Measurements from ENCODE around the gene PRSS56.

Gene PRSS56

GRCh38 chr2:232488721-232489300 lies 31.4 kb upstream of the PRSS56 start:
- no peak overlapping the region for H3K27ac ChIP-seq (ENCODE audit: low read length)
- H3K9me3 ChIP-seq (ENCODE audit: control insufficient read depth in 1 of 2, low read length in 2 of 2) = no peaks in the 10 kb centered on the region
- peaks cover 15% of the 10 kb centered on the region for H3K27me3 ChIP-seq (ENCODE audit: low read depth, low read length)
- H3K4me3 ChIP-seq (ENCODE audit: low read depth in 1 of 2, low read length in 2 of 2) = no peak overlapping the region
- H3K4me1 ChIP-seq (ENCODE audit: control insufficient read depth in 1 of 2, insufficient read depth in 2 of 2, low read length in 2 of 2) = peaks cover 0 to 19% of the 10 kb centered on the region in 2 donors
- no peaks in the 10 kb centered on the region for H3K36me3 ChIP-seq (ENCODE audit: control insufficient read depth in 1 of 2, insufficient read depth in 2 of 2, low read length in 2 of 2)

- H3K36me3 ChIP-seq (ENCODE audit: control insufficient read depth in 1 of 2, insufficient read depth in 2 of 2, low read length in 2 of 2) = no peaks in the 10 kb centered on the region
- H3K4me1 ChIP-seq (ENCODE audit: control insufficient read depth in 1 of 2, insufficient read depth in 2 of 2, low read length in 2 of 2) = peaks cover 0 to 19% of the 10 kb centered on the region in 2 donors
- peaks cover 13% of the 10 kb centered on the region for H3K27me3 ChIP-seq (ENCODE audit: low read depth, low read length)
- H3K9me3 ChIP-seq (ENCODE audit: control insufficient read depth in 1 of 2, low read length in 2 of 2) = no peaks in the 10 kb centered on the region
- H3K4me3 ChIP-seq (ENCODE audit: low read depth in 1 of 2, low read length in 2 of 2) = no peak overlapping the region
- H3K27ac ChIP-seq (ENCODE audit: low read length) = no peak overlapping the region
Measured at GRCh38 chr2:232489516-232490220, 30.5 kb upstream of the PRSS56 start.

GRCh38 chr2:232490221-232491138 lies 29.7 kb upstream of the PRSS56 start:
- H3K27me3 ChIP-seq (ENCODE audit: low read depth, low read length) = peaks cover 5% of the 10 kb centered on the region
- no peak overlapping the region for H3K27ac ChIP-seq (ENCODE audit: low read length)
- no peaks in the 10 kb centered on the region for H3K36me3 ChIP-seq (ENCODE audit: control insufficient read depth in 1 of 2, insufficient read depth in 2 of 2, low read length in 2 of 2)
- no peaks in the 10 kb centered on the region for H3K9me3 ChIP-seq (ENCODE audit: control insufficient read depth in 1 of 2, low read length in 2 of 2)
- peaks cover 0 to 19% of the 10 kb centered on the region in 2 donors for H3K4me1 ChIP-seq (ENCODE audit: control insufficient read depth in 1 of 2, insufficient read depth in 2 of 2, low read length in 2 of 2)
- no peak overlapping the region for H3K4me3 ChIP-seq (ENCODE audit: low read depth in 1 of 2, low read length in 2 of 2)

GRCh38 chr2:232491139-232491780 lies 28.9 kb upstream of the PRSS56 start:
- H3K36me3 ChIP-seq (ENCODE audit: control insufficient read depth in 1 of 2, insufficient read depth in 2 of 2, low read length in 2 of 2) = no peaks in the 10 kb centered on the region
- no peaks in the 10 kb centered on the region for H3K9me3 ChIP-seq (ENCODE audit: control insufficient read depth in 1 of 2, low read length in 2 of 2)
- H3K4me1 ChIP-seq (ENCODE audit: control insufficient read depth in 1 of 2, insufficient read depth in 2 of 2, low read length in 2 of 2) = peaks cover 0 to 12% of the 10 kb centered on the region in 2 donors
- no peak overlapping the region for H3K4me3 ChIP-seq (ENCODE audit: low read depth in 1 of 2, low read length in 2 of 2)
- H3K27ac ChIP-seq (ENCODE audit: low read length) = no peak overlapping the region
- no peaks in the 10 kb centered on the region for H3K27me3 ChIP-seq (ENCODE audit: low read depth, low read length)

GRCh38 chr2:232492236-232492848 lies 27.8 kb upstream of the PRSS56 start:
- no peaks in the 10 kb centered on the region for H3K27me3 ChIP-seq (ENCODE audit: low read depth, low read length)
- no peak overlapping the region for H3K27ac ChIP-seq (ENCODE audit: low read length)

GRCh38 chr2:232492963-232493700 lies 27.1 kb upstream of the PRSS56 start:
- Histone ChIP-seq H3K4me3 (ENCODE audit: low read depth in 1 of 2, low read length in 2 of 2) (no peak overlapping the region), H3K27me3 (ENCODE audit: low read depth, low read length) (no peaks in the 10 kb centered on the region), H3K36me3 (ENCODE audit: control insufficient read depth in 1 of 2, insufficient read depth in 2 of 2, low read length in 2 of 2) (no peaks in the 10 kb centered on the region), H3K9me3 (ENCODE audit: control insufficient read depth in 1 of 2, low read length in 2 of 2) (no peaks in the 10 kb centered on the region), H3K4me1 (ENCODE audit: control insufficient read depth in 1 of 2, insufficient read depth in 2 of 2, low read length in 2 of 2) (no peaks in the 10 kb centered on the region), H3K27ac (ENCODE audit: low read length) (no peak overlapping the region)

More at GRCh38 chr2:232492236-232492848, 27.8 kb upstream of the PRSS56 start:
- Histone ChIP-seq H3K4me3 (ENCODE audit: low read depth in 1 of 2, low read length in 2 of 2) (no peak overlapping the region), H3K4me1 (ENCODE audit: control insufficient read depth in 1 of 2, insufficient read depth in 2 of 2, low read length in 2 of 2) (peaks cover 0 to 2% of the 10 kb centered on the region in 2 donors), H3K36me3 (ENCODE audit: control insufficient read depth in 1 of 2, insufficient read depth in 2 of 2, low read length in 2 of 2) (no peaks in the 10 kb centered on the region), H3K9me3 (ENCODE audit: control insufficient read depth in 1 of 2, low read length in 2 of 2) (no peaks in the 10 kb centered on the region)

DNA sequence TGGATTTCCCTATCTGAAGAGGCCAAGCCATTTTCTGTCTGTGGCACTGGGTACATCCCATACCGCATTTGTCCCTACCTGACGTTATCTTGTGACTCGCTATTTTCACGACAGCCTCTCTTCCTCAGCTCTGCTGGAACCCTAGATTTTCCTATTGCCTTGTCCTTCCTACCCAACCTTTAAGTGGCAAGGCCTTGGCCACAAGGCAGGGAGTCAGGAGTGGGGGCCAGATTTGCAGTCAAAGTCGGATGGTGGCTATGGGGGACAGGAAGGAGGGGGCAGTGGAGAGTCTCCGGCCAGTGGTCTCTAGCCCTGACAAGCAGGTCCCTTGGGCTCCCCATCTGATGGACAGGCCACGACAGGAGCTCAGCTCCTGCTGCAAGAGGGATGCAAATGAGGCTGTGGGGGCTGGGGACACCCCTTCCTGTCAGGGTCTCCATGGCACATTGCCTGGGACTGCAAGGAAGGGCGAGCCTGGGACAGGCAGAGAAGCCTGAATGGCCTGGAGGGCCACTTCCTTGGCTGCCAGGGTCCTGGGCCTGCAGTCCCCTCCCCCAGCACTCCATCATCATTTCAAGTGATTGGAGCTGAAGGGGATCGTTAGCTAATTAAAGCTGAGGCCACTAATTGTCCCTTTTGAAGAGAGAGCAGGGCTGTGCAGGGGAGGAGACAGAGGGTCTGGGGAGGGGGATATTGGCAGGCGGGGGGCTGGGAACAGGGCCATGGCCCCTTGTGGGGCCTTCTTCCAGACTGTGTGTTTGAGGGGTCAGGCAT lies 26.3 kb upstream of the PRSS56 start:
- no peaks in the 10 kb centered on the region for H3K9me3 ChIP-seq (ENCODE audit: control insufficient read depth in 1 of 2, low read length in 2 of 2)
- no peak overlapping the region for H3K27ac ChIP-seq (ENCODE audit: low read length)
- H3K36me3 ChIP-seq (ENCODE audit: control insufficient read depth in 1 of 2, insufficient read depth in 2 of 2, low read length in 2 of 2) = no peaks in the 10 kb centered on the region
- no peaks in the 10 kb centered on the region for H3K27me3 ChIP-seq (ENCODE audit: low read depth, low read length)
- no peak overlapping the region for H3K4me3 ChIP-seq (ENCODE audit: low read depth in 1 of 2, low read length in 2 of 2)
- H3K4me1 ChIP-seq (ENCODE audit: control insufficient read depth in 1 of 2, insufficient read depth in 2 of 2, low read length in 2 of 2) = no peaks in the 10 kb centered on the region

- H3K4me1 ChIP-seq (ENCODE audit: control insufficient read depth in 1 of 2, insufficient read depth in 2 of 2, low read length in 2 of 2) = no peaks in the 10 kb centered on the region
- no peak overlapping the region for H3K4me3 ChIP-seq (ENCODE audit: low read depth in 1 of 2, low read length in 2 of 2)
- H3K27me3 ChIP-seq (ENCODE audit: low read depth, low read length) = no peaks in the 10 kb centered on the region
- H3K27ac ChIP-seq (ENCODE audit: low read length) = no peak overlapping the region
- H3K9me3 ChIP-seq (ENCODE audit: control insufficient read depth in 1 of 2, low read length in 2 of 2) = no peaks in the 10 kb centered on the region
- no peaks in the 10 kb centered on the region for H3K36me3 ChIP-seq (ENCODE audit: control insufficient read depth in 1 of 2, insufficient read depth in 2 of 2, low read length in 2 of 2)
Measured at GRCh38 chr2:232494542-232494941, 25.6 kb upstream of the PRSS56 start.

- Histone ChIP-seq H3K27me3 (ENCODE audit: low read depth, low read length) (no peaks in the 10 kb centered on the region), H3K9me3 (ENCODE audit: control insufficient read depth in 1 of 2, low read length in 2 of 2) (no peaks in the 10 kb centered on the region), H3K4me1 (ENCODE audit: control insufficient read depth in 1 of 2, insufficient read depth in 2 of 2, low read length in 2 of 2) (no peaks in the 10 kb centered on the region), H3K27ac (ENCODE audit: low read length) (no peak overlapping the region), H3K4me3 (ENCODE audit: low read depth in 1 of 2, low read length in 2 of 2) (no peak overlapping the region), H3K36me3 (ENCODE audit: control insufficient read depth in 1 of 2, insufficient read depth in 2 of 2, low read length in 2 of 2) (no peaks in the 10 kb centered on the region)
Measured at GRCh38 chr2:232495292-232495691, 24.9 kb upstream of the PRSS56 start.
